ENCODE measurements around the gene GJD3. TPM values are rescaled to one million over a fixed set of nuclear protein-coding genes. Genes with fewer than 3 reads are reported as not detected.

The GJD3 gene
- total and polyA plus RNA-seq, 2 experiments from 2014 or later, result 1.4 TPM; not detected in 1

- Histone ChIP-seq H3K4me2 (no peak overlapping the region), H3F3A (replicated peaks; ENCODE audit: low read depth) (no peaks in the 10 kb centered on the region), H3K4me3 (no peak overlapping the region), H3K27ac (ENCODE audit: low read depth) (no peak overlapping the region), H3K79me2 (replicated peaks; ENCODE audit: insufficient read depth) (peaks cover 21% of the 10 kb centered on the region), H4K20me1 (replicated peaks; ENCODE audit: insufficient read depth) (peaks cover 25% of the 10 kb centered on the region; the same call in 1 of the 2 replicates), H2AFZ (no peak overlapping the region), H3K9me2 (ENCODE audit: insufficient read depth) (no peaks in the 10 kb centered on the region), H3K27me3 (ENCODE audit: insufficient read depth) (no peaks in the 10 kb centered on the region), H3K36me3 (ENCODE audit: insufficient read depth) (no peaks in the 10 kb centered on the region), H3K4me1 (ENCODE audit: insufficient read depth) (peaks cover 6% of the 10 kb centered on the region; the same call in 1 of the 2 replicates)
- H3K27ac Mint-ChIP-seq, result no peak overlapping the region
- TF ChIP-seq JUNB (IDR thresholded peaks at IDR 0.05; ENCODE audit: unreplicated experiment) (no peak), CREB1 (CRISPR knock-in tag; IDR thresholded peaks at IDR 0.05; ENCODE audit: low read depth) (no peak), ZNF462 (CRISPR knock-in tag; IDR thresholded peaks at IDR 0.05) (no peak), ZNF331 (CRISPR knock-in tag; IDR thresholded peaks at IDR 0.05; ENCODE audit: low read depth) (no peak), EZH2phosphoT487 (IDR thresholded peaks at IDR 0.05; ENCODE audit: unreplicated experiment) (no peak), EZH2 (IDR thresholded peaks at IDR 0.05; ENCODE audit: low read depth, unreplicated experiment) (no peak), ETS1 (IDR thresholded peaks at IDR 0.05) (no peak), REST (IDR thresholded peaks at IDR 0.05; ENCODE audit: unreplicated experiment) (no peak), NANOG (IDR thresholded peaks at IDR 0.05; ENCODE audit: borderline replicate concordance) (no peak), STAT1 (IDR thresholded peaks at IDR 0.05; ENCODE audit: unreplicated experiment) (no peak)
- TF ChIP-seq, protein P1, sequence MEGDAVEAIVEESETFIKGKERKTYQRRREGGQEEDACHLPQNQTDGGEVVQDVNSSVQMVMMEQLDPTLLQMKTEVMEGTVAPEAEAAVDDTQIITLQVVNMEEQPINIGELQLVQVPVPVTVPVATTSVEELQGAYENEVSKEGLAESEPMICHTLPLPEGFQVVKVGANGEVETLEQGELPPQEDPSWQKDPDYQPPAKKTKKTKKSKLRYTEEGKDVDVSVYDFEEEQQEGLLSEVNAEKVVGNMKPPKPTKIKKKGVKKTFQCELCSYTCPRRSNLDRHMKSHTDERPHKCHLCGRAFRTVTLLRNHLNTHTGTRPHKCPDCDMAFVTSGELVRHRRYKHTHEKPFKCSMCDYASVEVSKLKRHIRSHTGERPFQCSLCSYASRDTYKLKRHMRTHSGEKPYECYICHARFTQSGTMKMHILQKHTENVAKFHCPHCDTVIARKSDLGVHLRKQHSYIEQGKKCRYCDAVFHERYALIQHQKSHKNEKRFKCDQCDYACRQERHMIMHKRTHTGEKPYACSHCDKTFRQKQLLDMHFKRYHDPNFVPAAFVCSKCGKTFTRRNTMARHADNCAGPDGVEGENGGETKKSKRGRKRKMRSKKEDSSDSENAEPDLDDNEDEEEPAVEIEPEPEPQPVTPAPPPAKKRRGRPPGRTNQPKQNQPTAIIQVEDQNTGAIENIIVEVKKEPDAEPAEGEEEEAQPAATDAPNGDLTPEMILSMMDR (conservative IDR thresholded peaks at IDR 0.05; ENCODE audit: low read depth in 2 of 2), result no peak
- no peak overlapping the region for H3K4me3 Mint-ChIP-seq
- no peak for ATAC-seq
- DNase-seq (ENCODE audit: low spot score), result no peak
- H3K4me1 Mint-ChIP-seq, result peaks cover 61% of the 10 kb centered on the region
- peaks cover 12% of the 10 kb centered on the region for H3K27me3 Mint-ChIP-seq (ENCODE audit: insufficient read depth, low read depth, poor library complexity)
- no peaks in the 10 kb centered on the region for H3K9me3 Mint-ChIP-seq
- H3K36me3 Mint-ChIP-seq (ENCODE audit: low read depth), result peaks cover 5% of the 10 kb centered on the region; the same call in 2 of the 3 replicates
Observed at GRCh38 chr17:40326832-40327199, 37.7 kb downstream of the GJD3 start.

All from GM23338 (cell line).